Stimulated activated CD8-positive, alpha-beta memory T cell treated with anti-CD3 and anti-CD28 coated beads, Interleukin-2, amount 100 ng/mL, for 1 hour (primary cell): Measurements from ENCODE around the gene SAMD8.

Experiments used
- DNase-seq, 2 donors: peaks; one replicate each; pipeline ENCODE4 v3.0.0-alpha.2; 2020; ENCODE audit warnings: low read depth in 2 of 2

Gene SAMD8

DNA sequence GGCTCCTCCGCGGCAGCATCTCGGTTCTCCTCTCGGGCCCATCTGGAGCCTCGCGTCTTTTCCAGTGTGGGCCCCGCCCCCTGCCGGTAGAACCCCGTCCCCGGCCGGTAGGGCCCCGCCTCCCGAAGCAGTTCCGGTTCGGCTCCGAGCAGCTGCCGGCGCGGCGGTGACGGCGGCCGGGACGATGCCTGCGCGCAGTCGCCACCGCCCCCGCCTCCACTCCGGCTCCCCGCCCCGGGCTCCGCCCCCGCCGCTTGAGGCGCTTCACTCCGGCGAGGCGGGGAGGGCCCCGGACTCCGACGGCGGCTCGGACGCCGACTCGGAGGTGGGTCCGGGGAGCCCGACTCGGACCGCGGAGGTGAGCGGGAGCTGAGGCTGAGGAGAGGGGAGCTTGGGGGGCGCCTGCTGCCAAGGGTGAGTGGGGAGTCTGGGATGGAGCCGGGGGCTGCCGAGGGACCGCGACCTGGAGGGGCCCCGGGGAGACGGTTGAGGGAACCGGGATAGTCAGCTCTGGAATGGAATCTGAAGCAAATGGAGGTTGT lies at the start of gene SAMD8:
TSS of gene SAMD8 (plus strand) at position 292 of the 542 bp plus-strand sequence. CDS start 38,873 bp downstream, outside the sequence.
- peak; percentile 83 to 87 for DNase-seq

- no peak for DNase-seq
Observed at GRCh38 chr10:75061709-75062505, 49.5 kb upstream of the SAMD8 start.

DNA sequence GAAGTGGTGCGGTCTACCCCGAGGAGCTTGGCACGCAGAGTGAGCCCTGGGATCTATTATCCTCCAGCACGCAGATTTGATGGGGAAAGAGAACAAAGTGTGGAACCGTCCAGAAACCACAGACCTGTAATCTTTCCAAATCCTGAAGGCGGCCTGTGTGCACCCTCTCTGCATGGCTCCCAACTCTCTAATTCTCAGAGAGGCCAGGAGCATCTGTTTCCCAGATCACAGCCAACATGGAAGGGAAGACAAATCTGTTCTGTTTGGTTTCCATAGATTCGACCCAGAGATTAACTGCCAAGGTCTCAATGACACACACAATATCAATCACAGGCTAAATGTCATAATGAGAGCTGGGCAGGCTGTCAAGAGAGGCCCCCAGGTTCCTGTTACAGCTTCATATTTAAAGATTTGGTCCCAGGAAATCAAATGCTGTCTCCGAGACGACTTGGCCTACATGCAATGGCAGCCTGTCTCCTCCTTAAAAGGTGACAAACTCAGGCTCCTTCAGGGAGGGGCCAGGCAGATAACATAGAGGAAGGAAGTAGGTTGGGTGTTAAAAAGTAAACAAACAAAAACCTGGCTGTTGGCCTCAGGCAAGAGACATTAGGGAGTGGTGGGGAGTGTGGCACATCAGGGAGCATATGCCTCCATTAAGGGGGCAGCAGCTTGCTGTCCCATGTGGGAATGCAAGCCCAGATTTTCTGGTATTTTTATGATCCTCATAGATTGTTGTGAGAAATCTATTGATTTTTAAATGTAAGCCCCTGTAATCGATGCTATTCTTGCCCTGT lies 48.8 kb upstream of the SAMD8 start:
- no peak for DNase-seq

DNA sequence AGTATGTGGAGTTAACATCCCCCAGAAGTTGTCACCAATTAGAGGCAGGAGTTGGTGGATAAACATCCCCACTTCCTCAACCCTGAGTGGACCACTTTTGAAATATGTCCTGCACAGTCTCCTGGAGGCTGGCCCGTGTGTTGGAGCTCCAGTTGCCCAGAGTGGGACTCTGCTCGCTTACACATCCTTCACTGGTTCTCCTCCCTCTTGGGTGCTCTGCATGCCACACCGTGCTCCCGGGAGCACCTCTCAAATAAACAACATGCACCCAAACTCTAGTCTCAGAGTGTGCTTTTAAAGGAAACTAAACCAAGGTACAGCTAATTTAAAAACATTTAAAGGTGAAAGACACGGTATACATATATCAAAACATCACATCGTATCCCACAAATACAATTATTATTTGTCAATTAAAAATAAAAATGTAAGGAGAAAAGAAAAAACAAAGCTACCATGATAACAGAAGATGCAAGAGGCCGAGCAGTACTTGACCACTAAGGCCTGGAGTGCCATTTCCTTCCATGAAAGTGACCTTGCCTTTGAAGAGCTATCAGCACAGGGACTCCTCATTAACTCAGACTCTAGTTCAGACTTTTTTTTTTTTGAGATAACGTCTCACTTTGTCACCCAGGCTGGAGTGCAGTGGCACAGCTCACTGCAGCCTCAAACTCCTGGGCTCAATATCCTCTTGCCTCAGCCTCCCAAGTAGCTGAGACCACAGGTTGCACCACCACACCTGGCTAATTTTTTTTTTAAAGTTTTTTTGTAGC lies 47.8 kb upstream of the SAMD8 start:
- DNase-seq = no peak

DNA sequence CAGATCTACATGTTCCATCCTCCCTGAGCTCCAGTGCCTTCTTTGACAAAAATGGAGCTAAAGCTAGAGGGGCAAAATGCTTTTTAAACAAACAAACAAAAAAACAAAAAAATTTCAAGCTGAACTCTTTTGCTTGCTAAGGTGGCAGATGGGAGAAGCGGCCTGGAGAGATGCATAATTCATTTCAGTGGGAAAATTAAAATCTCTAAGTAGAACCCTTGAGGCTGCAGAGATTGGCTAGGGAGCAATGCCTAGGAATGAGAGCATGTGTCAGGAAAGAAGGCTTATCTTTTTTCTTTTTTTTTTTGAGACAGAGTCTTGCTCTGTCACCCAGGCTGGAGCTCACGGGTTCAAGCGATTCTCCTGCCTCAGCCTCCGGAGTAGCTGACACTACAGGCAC lies 46.4 kb upstream of the SAMD8 start:
- no peak for DNase-seq

GRCh38 chr10:75066271-75066670 lies 45.2 kb upstream of the SAMD8 start:
- no peak for DNase-seq

DNA sequence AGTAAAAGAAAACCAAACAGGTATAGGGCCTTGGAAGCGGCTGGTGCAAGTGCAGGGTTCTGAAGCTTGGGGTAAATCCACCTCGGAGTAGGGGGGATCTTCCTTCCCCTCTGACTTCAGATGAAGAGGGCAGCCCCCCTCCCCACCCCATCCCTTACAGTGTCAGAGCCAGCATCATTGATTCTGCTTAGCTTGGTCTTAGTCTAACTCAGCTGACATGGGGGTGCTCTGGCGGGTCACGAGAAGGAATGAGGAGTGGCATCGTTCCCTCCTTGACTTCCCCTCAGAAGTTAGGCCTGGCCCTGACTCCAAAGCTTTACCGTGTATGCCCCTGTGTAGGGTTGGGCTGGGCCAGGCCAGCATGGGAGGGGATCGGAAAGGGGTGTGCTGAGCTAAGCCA lies 44.2 kb upstream of the SAMD8 start:
- no peak for DNase-seq

- no peak for DNase-seq
Observed at GRCh38 chr10:75068523-75068922, 42.9 kb upstream of the SAMD8 start.

- DNase-seq = no peak
Observed at GRCh38 chr10:75070476-75070875, 41.0 kb upstream of the SAMD8 start.

GRCh38 chr10:75070961-75071428 lies 40.5 kb upstream of the SAMD8 start:
- no peak for DNase-seq

DNA sequence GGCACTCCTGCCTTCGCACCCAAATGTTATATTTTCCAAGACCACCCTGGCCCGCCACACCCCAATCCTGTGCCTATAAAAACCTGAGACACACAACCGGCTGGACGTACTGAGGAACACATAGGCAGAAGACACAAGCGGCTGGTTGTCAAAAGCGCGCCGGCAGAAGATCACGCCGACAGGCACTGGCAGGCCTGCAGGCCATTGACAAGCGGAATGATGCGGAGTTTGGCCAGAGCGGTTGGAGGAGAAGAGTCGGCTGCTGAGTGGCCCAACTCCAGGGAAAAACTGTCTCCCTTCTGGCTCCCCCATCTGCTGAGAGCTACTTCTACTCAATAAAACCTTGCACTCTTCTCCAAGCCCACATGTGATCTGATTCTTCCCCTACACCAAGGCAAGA lies 39.7 kb upstream of the SAMD8 start:
- DNase-seq = no peak

- DNase-seq = no peak
Observed at GRCh38 chr10:75072727-75073126, 38.7 kb upstream of the SAMD8 start.

DNA sequence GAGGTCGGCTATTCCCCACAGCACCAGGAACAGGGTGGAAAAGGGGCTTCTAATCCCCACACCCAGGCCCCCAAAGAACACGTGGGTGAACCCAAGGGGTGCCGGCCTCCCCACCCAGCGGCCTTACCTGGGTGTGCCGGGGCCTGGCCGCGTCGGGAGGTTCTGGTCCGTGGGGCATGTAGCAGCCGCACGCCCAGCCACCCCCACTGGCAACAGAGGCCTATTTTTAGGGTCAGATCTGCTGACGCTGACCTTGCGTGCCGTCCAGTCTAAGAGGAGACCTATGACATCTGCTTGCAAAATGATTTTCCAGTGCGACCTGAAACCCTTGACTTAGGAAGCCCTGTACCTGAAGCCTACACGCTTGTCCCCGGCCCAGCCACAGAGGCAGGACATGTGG lies 38.0 kb upstream of the SAMD8 start:
- no peak for DNase-seq

- DNase-seq = no peak
Observed at GRCh38 chr10:75074711-75075445, 36.6 kb upstream of the SAMD8 start.

DNA sequence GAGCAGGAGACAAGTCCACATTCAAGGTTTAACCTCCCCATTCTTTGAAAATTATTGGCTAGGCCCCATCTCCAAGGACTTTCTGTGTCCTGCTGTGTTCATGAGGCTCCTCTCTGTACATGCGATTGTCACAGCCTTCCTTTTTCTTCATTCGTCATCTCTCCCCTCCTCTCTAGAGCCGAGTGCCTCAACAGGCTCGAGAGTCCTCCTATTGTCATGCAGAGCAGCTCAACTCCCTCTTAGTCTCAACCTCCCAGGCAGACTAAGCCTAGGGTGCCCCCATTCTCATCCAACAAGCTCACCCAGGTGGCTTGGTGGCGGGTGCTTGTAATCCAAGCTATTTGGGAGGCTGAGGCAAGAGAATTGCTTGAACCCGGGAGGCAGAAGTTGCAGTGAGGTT lies 35.1 kb upstream of the SAMD8 start:
- no peak for DNase-seq

- DNase-seq = no peak
Observed at GRCh38 chr10:75079436-75080083, 31.9 kb upstream of the SAMD8 start.

GRCh38 chr10:75080554-75080953 lies 30.9 kb upstream of the SAMD8 start:
- no peak for DNase-seq

DNA sequence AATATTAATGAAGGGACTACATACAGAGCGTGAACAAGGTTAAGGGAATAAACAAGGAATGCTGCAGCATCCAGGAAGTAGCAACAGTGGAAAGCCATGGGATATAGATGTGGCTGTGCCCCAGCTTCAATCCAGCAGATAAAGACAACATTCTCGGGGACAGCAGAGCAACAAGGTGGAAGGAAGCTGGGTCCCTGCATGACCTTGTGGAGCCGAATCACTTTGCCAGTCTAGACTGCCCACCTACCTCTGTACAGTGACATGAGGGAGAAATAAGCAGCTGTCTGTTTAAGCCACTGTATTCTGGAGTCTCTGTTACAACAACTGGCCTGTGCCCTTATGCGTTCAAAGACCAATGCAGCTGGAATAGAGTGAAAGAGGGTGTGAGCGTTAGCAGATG lies 30.1 kb upstream of the SAMD8 start:
- no peak for DNase-seq

DNA sequence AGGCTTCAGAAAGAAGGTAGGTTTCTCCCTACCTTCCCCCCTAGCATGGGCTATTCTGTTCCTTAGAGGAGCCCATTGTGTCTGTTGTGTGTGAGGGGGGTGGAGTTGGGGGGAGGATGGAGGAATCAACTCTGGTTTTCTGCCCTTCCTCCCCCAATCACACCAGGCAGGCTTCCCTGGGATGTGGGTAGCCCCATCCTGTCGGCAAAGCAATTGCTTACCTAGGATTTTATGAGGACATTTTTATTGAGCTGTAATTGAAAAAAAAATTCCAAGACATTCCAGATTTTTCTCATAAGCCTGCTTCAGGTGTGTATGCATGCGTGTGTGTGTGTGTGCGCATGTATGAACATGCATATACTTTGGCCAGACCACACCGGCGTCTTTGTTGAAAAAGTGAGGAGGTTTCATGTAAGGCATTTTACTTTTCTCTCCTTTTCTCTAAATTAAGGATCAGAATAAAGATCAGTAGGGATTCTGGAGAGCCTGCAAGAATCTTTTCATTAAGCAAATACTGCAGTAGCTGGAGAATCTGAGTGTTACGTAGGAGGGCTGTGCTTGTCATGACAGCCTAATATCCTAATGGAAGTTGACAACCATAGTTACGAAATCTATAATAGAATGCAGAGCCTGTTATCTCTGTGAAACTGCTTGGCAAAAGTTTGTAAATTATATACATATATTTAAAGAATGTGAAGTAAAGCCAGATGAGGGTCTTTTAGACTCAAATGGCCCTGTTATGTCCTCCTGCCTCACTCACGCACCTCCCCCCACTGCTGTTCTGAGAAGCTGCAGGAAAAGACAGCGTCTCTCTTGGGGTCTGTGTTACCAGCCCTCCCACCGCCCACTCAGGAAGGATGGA lies 27.3 kb upstream of the SAMD8 start:
- DNase-seq = no peak
